ELR (cell line): ENCODE results near the gene SH3BP5.

ENCODE experiments used
- DNase-seq: peaks from one replicate; pipeline ENCODE4 v3.0.0-alpha.2; 2015; ENCODE audit warnings: low read depth

Gene SH3BP5

DNA sequence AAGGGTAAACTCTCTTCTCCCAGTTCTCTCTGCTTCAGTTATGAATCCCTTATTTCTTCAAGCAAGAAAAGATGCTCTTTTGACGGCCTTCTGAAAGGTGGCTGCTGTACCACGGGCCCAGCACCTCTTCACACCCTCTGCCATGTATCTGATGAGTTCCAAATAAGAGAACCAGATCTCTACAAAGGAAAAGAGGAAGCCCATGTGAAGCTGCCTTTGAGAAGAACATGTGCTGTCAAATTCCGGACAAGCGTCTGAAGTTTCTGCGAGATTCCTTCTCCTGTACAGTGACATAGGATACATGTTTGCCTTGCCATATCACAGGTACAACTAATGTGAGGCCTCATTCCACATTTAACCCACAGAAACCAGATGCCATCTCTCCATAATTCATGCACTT, 59.2 kb downstream of the SH3BP5 start:
- no peak for DNase-seq

DNA sequence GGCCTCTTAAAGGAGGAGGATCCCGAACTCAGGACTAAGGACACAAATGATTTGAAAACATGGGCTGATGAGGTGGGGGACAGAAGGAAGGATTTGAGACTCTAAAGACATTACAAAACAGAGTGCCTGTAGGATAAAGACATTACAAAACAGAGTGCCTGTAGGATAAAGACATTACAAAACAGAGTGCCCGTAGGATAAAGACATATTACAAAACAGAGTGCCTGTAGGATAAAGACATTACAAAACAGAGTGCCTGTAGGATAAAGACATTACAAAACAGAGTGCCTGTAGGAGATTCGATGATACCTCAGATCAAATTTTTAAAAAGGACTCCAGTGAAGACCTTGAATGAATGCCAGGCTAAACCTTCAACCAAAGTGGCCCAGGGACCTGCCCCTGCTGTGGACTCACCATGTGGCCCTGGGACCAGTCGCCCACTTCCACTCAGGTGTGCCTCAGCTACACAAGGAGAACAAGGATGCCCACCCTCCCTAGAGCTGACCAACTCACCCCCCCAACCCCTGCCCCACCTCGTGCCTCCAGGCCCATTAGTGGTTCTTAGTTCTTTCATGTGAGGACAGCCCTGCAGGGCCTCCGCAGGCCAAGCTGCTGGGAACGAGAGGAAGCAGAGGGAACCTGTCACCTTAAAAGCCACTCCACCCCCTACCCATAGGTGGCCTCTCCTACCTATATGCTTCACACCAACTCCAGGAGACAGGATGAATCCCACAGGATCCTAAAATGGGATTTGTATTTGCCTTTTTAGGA, 59.8 kb downstream of the SH3BP5 start:
- no peak for DNase-seq

DNA sequence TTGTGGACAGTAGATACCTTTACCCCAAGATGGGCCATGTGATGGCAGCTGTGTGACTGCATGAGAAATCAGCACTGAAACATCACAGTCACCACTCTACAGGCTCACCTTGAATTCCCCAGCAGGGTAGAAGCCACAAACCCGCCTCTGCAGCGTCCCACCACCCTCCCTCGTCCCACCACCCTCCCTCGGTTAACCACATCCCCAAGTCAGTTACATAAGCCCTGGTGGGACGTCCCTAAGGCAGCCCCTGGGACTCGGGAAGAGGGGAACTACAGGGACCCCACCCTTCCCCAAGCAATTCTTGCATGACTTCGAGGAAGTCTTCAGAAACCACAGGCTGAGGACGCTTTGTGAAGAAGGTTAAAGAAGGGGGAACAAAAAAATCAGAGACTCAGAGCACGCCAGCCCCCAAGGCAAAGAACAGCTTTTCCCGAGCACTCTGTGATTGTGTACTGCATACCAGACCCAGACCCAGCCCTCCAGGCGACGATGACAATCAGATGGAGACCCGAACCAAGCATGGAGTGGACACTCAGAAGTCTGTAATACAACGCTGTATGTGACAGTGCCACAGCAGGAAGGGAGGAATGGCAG, 60.5 kb downstream of the SH3BP5 start:
- no peak for DNase-seq

DNA sequence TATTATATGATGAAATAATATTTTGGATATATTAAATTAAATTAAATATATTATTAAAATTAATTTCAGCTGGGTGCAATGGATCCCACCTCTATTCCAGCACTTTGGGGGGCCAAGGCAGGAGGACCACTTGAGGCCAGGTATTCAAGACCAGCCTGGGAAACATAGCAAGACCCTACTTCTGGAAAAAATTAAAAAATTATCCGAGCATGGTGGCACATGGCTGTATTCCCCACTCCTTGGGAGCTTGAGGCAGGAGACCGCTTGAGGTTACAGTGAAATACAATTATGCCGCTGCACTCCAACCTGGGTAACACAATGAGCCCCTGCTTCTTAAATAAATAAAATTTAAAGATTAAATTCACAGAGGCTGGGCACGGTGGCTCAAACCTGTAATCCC, 61.4 kb downstream of the SH3BP5 start:
- DNase-seq, result no peak

DNA sequence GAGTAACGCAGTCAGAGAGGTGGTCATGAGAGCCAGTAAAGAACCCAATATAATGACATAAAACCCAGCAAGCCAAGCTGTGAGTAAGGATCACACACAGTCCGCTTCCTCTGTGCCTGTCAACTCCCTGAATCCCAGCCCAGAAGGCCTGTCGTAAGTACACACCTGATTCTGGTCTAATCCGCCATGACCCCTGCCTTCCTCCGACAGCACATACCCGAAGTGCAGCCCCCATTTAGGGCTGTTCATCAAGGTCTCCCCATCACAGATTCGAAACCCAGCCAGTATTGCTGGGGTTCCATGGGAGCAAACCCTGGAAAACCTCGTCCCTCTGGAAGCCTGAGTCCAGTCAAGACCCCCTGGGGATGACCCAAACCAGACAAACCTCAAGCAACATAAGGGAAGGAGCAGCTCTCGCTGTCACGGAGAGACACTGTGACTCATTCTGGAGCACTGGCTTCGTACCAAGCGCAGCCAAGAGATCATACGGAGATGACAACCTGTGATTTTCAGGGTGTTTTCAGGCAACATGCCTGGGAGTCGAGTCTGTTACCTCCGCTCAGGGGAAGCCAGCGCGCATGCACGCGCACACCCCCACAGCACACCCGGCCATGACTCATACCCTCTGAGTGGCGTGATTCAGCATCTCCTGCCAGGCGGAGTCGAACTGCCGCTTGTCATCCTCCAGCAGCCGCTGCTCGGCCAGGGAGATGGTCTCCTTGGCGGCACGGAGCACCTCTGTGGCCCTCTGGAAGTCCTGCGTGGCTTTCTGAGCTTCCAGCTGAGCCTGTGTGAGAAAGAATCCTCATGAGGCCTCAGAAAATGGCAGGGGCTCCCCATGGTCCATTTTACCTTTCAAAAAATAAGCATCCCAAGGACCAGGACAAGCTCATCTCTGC, 63.0 kb downstream of the SH3BP5 start:
- DNase-seq, result peak; percentile 98

DNA sequence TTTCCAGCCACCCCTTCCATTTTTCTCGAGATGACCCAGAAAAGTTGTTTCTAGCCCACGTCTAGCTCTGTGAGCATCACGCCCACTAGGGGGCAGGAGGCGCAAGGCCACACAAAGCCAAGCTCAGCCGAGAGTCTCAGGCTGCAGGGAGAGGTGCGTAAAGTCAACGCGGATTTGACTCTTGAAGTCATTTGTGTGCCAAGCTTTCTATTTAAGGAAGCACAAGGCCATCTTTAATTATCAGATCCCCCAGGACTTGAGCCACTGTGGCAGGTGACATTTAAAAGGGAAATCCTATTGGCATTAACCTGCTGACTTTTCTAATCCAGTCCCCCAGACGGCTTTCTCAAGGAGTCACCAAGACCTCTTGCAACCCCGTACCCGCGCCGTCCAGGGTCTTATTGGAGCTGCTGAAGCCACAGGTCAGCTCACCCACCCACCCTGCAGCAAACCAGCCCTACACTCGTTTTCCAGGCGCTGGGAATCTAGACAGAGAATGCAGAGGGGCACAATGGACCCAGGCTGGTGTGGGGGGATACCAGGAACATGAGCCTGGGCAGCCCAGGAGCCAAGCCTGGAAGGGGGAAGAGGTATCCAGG, 64.3 kb downstream of the SH3BP5 start:
- DNase-seq, result peak; percentile 87

DNA sequence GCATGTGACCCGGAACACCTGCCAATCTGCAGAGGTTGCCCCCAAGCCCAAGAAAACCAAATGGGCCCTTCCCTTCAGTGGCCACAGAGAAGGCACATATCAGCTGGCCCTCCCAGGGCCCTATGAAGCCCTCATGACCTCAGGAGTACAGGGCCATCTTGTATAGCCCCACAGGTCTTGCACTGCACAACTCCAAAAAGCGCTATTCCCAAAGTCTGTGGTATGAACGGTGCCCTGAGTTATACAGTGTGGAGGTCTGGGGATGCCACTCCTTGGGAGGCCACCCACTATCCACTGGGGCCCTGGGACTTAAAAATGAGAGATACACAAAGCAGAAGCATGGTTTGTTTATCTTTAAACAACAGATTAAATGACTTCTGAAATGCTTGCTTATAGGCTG, 64.9 kb downstream of the SH3BP5 start:
- DNase-seq, result no peak

DNA sequence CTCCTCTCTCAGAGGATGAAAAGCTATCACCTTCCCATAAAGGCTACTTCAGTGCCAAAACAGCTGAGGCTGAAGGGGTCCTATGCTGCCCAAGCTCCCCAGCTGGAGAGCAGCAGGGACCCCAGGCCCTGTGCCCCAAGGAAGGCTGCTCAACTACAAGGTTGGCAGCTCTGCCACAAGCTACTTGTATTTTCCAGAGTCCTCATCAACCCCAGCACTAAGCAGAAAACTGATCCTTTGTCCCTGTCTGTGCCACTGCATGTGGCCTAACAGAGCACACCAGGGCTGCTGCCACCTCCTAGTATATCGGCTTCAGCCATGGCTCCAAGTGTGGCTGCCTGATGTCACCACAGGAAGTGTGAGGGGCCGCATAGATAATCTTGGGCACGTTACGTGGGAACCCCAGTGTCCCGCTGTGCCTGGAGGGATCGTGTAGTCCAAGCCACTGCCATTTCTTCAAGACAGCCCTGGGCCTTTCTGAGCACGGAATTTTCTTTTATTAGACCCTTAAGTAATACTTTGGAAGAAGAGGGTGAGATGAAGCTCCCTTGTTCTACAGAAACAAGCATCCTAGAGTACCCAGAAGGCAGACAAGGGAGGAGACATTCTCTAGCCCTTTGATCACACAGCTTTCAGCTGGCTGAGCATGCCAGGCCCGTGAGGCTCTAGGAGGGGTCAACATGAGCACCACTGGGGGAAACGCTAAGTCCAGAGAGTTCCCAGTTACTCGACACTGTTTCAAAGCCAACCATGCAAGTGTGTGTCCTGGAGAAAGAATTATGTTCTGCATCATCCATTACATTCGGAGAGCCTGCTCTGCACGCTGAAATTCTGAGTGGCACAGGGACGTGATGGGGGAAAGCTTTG, 65.6 kb downstream of the SH3BP5 start:
- no peak for DNase-seq

DNA sequence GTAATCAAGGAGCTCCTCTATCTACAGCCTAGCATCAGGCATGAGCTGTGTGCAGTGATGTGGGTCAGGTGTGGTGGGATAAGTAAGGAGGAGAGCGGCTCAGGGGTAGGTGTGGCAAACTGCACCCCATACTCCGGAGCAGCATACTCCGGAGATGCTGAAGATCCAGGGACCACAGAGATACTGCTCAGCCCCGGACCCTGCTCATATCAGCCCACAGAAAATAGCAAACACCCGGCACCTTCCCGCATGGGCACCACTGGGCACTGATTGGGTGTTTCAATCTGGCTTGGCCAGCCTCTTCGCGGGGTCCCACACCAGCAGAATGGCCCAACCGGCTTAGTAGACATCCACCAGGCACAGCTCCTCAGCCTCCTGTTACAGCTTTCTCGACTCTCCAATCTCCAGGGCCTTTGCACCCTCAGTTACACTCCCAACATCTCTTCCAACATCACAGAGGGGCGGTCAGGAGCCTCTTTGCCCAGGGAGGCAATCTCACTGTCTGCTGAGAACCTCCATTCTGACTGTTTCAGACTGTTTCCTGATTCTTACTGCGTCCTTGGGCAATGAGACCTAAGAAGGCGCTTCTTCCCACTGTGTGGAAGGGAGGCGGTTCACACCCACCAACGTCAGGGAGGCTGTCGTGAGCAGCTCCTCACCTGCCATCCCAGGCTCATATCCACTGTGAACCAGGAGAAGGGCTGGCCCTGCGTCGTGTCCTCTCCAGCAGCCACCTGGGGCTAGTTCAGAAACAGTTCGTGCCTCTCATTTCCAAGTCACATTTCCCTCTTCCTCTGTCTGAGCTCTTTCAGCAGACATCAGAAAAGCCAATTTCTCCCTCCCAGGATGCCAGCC, 66.5 kb downstream of the SH3BP5 start:
- no peak for DNase-seq

DNA sequence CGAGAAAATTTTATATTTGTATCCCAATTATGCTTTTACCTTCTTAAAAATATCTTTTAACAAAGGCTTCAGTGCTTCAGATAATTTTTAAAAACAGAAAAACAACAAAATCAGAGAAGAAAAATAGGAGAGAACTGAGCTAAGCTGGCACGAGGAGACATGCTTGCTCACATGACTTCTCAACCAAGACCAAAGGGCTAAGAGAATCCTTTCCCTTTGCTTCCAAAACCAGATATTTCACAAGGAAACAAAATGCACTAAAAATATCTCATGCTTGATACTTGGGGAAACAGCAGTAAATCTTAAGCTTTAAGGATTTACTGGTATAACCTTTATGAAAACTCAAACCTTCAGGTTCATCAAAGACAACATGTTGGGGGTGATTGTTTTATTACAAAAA, 67.9 kb downstream of the SH3BP5 start:
- DNase-seq, result no peak

DNA sequence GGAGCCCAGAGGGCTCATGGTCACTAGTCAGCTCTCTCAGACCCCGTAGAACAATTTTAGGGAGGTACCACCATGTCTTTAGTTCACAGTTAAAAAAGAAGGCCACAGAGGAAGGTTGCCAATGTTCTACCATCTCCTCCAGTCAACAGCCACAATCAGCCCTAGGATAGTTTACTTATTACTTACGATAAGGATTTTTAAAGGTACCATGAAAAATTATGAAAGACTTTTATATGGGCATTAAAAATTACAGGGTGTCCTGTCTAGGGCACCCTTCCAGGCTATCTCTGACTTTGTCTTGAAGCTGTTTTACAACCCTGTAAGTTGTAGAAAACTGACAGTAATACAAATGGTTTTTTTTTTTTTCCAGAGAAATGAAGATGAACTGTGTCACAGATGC, 68.5 kb downstream of the SH3BP5 start:
- no peak for DNase-seq

DNA sequence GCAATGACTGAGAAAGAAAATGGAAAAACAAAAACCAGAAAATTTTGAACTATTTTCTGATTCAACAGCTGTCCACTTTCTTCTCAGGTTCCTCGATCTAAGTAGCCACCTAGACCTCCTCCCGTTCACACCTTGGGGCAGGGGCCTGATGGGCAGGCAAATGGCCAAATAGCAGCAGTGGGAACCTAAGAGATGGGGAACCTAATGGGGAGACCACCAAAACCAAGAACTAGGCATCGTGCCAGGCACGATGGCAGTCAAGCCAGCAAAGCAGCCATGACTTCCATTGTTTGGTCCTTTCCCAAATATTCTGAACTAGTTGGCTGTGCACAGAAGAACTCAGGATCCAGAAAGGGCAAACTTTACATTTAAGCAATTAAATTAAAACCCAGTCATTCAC, 69.3 kb downstream of the SH3BP5 start:
- no peak for DNase-seq

DNA sequence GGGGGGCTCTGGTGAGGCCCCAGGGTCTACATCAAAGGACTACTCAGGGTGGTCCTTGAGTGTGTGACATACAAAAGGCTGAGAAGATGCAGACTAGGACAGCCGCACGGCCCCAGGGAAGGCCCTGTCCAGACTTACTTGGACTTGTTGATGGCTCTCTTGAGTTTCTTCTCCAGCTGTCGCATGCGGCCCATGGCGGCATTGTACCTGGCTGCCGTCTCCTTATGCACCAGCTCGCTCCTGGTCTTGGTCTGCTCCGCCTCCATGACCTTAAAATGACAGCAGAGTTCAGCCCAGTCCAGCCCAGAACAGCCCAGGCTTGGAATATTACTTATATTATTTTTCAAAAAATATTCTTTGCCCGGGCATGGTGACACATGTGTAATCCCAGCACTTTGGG, 70.4 kb downstream of the SH3BP5 start:
- no peak for DNase-seq

DNA sequence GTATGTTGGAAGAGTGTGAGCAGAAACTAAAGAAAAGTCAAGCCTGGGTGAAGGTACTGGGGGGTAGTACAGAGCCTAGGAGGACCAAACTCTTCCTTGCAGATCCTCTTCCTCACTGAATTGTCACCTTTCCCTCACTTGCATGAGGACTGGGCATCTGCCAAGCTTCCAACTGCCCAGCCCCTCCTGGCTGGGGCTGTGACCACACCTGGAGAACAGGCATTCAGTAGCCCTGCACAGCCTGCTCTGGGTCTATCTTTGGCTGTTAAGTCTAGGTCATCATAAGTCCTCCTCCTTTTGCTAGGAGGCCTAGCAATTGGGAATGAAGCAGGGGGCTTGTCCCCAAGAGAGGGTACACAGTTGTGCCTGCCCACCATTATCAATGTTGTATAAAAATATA, 71.1 kb downstream of the SH3BP5 start:
- no peak for DNase-seq

DNA sequence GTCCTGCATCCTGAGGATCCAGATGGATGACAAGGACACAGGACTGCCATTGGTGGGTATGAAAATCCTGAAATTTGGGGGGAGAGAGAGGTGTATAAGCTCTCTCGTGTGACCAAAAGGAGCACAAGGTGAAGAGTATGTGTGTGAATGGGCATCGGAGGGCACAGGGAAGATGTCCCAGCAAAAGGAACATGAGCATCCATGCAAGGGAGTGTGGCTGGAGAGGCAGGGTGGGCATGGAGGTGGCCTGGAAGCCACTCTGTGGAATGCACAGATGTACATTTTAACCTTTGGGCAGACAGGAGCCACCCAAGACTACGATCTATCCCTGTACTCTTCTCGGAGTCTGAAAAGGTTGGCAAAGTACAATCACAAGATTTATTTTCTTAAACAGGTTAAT, 71.9 kb downstream of the SH3BP5 start:
- no peak for DNase-seq

DNA sequence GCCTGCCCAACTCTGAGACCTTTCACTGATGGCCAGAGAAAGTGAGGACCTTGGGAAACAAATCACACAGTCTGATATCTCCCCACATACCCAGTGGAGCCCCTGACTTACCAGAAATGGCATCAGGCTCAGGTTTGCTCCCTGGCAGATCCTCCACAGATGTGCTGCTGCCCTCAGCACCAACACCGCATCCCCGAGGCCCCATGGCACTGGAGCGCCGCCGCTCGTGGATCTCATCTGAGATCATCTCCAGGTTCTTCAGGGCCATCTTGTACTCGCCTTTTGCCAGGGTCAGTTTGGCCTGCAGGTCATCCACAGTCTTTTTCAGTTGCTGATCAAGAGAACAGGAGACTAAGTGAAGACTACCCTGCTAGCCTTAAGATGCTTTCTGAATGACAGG, 73.7 kb downstream of the SH3BP5 start:
- DNase-seq, result no peak

DNA sequence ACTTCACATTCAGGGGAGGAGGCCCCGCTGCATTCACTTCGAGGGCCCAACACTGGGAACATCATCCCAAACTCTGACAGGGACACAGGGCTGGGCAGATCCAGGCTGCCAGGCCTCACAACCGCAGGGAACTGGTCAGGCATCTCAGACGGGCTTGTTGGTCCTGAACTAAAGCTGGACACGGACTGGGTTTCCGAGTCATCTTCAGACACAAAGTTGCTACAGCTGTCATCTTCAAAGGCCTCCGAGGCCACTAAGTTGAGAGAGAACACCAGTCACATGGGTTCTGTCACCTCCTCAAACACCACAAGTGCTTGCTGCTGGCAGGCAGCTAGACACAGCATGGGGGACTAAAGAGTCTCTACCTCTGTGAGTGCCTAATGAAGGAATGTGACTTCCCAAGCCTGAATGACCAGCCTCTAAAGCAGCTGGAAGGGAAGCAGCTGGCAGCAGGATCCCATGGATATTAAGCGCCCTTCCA, 75.5 kb downstream of the SH3BP5 start:
- DNase-seq, result no peak

DNA sequence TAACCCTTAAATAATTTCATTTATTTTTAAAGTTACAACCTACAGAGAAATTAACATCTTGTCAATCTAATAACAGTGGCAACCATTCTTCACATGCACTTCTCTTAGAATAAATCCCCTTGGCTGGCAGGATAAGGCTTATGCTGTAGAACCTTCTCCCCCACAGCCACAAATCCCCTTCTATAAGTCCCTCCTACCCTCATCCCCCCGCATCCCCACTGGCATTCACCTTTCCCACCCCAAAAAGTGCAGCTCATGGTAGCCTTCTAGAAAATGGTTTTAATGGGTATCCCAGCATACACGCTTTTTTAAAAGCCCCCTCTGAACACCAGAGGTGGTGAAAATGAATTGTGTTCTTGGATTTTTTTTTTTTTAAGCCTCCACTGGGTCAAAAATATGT, 77.2 kb downstream of the SH3BP5 start:
- DNase-seq, result no peak

DNA sequence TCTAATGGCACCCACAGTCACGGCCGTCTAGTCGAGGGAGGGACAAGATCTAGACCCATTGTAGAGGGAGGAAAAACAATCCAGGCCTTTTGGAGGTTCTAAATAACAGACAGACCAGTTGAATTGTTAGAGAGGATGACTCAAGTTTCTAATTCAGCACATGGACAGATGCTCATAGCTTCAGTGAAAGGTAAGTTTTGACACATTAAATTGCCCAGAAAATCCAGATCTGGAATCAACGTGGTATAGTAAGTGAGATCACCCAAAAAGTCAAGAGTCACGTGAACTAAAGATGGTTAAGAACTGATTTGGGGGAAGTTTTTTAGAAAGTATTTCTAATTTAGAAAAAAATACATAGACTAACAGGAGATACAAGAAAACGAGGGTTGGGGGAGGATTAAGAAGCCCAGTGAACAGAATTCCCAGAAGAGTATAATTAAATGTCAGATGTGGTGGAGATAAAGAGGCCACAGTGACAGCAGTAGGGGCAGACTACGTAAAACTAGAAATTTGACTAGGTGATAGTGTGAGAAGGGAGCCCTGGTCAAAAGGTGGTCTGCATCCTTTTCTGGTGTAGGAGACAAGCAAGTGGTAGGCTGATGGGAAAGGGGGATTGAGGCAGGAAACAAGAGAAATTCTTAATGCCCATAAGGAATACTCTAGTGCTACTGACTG, 79.2 kb downstream of the SH3BP5 start:
- no peak for DNase-seq

DNA sequence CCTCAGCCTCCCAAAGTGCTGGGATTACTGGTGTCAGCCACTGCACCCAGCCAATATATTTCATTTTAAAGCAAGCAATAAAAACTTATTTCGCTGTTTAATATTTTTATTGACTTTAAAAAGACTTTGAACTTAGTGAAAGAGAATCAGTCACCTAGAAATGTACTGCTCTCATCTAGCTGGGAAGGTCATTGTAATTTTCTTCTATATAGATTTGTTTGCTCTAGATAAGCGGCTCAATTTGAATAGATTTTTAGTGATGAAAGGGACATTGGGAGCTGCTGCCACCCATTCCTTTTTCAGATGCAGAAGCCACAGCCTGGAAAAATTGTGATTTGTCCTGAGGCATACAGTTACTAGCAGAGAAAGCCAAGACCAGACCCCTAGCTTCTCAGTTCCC, 86.2 kb downstream of the SH3BP5 start:
- DNase-seq, result no peak
